Progenitor cell of endocrine pancreas (in vitro differentiated cells): ENCODE data around the gene CD83. TPM values are rescaled to one million over a fixed set of nuclear protein-coding genes. Genes with fewer than 3 reads are reported as not detected.
A peak's percentile ranks its signal among the peaks of the same experiment; 100 is the strongest.

ENCODE experiments used
- DNase-seq: peaks from one replicate; pipeline ENCODE4 v3.0.0; 2021; ENCODE audit warnings: low spot score; ENCODE audit not compliant: unreplicated experiment
- H3K27ac Mint-ChIP-seq: 2 replicates; pipeline ENCODE4 v1.8.0; 2021; ENCODE audit warnings: mild to moderate bottlenecking, moderate library complexity, mixed read lengths
- H3K27me3 Mint-ChIP-seq: 2 replicates; pipeline ENCODE4 v1.8.0; 2021; ENCODE audit warnings: mixed read lengths
- H3K36me3 Mint-ChIP-seq: 2 replicates; pipeline ENCODE4 v1.8.0; 2022; ENCODE audit warnings: mixed read lengths; ENCODE audit not compliant: insufficient read depth
- H3K4me1 Mint-ChIP-seq: 2 replicates; pipeline ENCODE4 v1.8.0; 2021; ENCODE audit warnings: low read depth, mixed read lengths
- H3K4me3 Mint-ChIP-seq: 2 replicates; pipeline ENCODE4 v1.8.0; 2021; ENCODE audit warnings: low read depth, mild to moderate bottlenecking, moderate library complexity, mixed read lengths
- H3K9me3 Mint-ChIP-seq: 2 replicates; pipeline ENCODE4 v1.8.0; 2021; ENCODE audit warnings: low read depth, mixed read lengths
- CTCF ChIP-seq: fragments of 200-600 bp; sonication (generic); IDR thresholded peaks from one replicate; pipeline ENCODE4 v1.5.0; 2021; ENCODE audit warnings: antibody characterized with exemption, mild to moderate bottlenecking; ENCODE audit not compliant: unreplicated experiment
- total RNA-seq: library from RNA; stranded (reverse); gene quantifications from 2 replicates; pipeline ENCODE4 v1.2.1, GENCODE V29; 2021

Gene CD83
- total RNA-seq, 1 donor from 2014 or later: 5.8 TPM

GRCh38 chr6:14129575-14129974 lies 12.0 kb downstream of the CD83 start:
- peak; percentile 65 for TF ChIP-seq CTCF
- Mint-ChIP-seq H3K36me3 (no peaks in the 10 kb centered on the region), H3K27me3 (peaks cover 8% of the 10 kb centered on the region), H3K9me3 (no peaks in the 10 kb centered on the region), H3K4me1 (peaks cover 12% of the 10 kb centered on the region), H3K4me3 (no peak overlapping the region), H3K27ac (no peak overlapping the region)
- DNase-seq: peak; percentile 25

- DNase-seq: no peak
- no peak for TF ChIP-seq CTCF
- Mint-ChIP-seq H3K4me1 (peaks cover 12% of the 10 kb centered on the region), H3K27me3 (peaks cover 8% of the 10 kb centered on the region), H3K36me3 (peaks cover 2% of the 10 kb centered on the region), H3K27ac (no peak overlapping the region), H3K9me3 (no peaks in the 10 kb centered on the region), H3K4me3 (no peak overlapping the region)
Observed at GRCh38 chr6:14130435-14131075, 13.0 kb downstream of the CD83 start.

- peaks cover 12% of the 10 kb centered on the region for H3K4me1 Mint-ChIP-seq
- no peak for TF ChIP-seq CTCF
- no peak overlapping the region for H3K27ac Mint-ChIP-seq
- DNase-seq: no peak
- H3K27me3 Mint-ChIP-seq: peaks cover 8% of the 10 kb centered on the region
- no peaks in the 10 kb centered on the region for H3K9me3 Mint-ChIP-seq
- peaks cover 2% of the 10 kb centered on the region for H3K36me3 Mint-ChIP-seq
- H3K4me3 Mint-ChIP-seq: no peak overlapping the region
Observed at GRCh38 chr6:14131579-14131978, 14.0 kb downstream of the CD83 start.

- Mint-ChIP-seq H3K4me1 (peaks cover 12% of the 10 kb centered on the region), H3K27me3 (peaks cover 8% of the 10 kb centered on the region), H3K4me3 (no peak overlapping the region), H3K27ac (no peak overlapping the region), H3K36me3 (peaks cover 2% of the 10 kb centered on the region), H3K9me3 (no peaks in the 10 kb centered on the region)
- DNase-seq: no peak
- no peak for TF ChIP-seq CTCF
Observed at GRCh38 chr6:14132244-14132920, 14.8 kb downstream of the CD83 start.

GRCh38 chr6:14132921-14133275 lies 15.3 kb downstream of the CD83 start:
- peaks cover 2% of the 10 kb centered on the region for H3K36me3 Mint-ChIP-seq
- no peak for TF ChIP-seq CTCF
- H3K27ac Mint-ChIP-seq: no peak overlapping the region
- peaks cover 10% of the 10 kb centered on the region for H3K27me3 Mint-ChIP-seq
- no peak for DNase-seq
- H3K4me3 Mint-ChIP-seq: no peak overlapping the region
- H3K9me3 Mint-ChIP-seq: no peaks in the 10 kb centered on the region
- H3K4me1 Mint-ChIP-seq: peaks cover 12% of the 10 kb centered on the region
